OCI-LY3 (cell line): ENCODE measurements around the gene MAGIX.
"Not testable (repeated sequence)": the region's sequence is repeated elsewhere in the genome, so short reads cannot be mapped to it uniquely, and the experiment has no call there.

Source experiments
- H2AFZ ChIP-seq: fragments of 200-600, 300-600 bp; shearing (Covaris generic); 2 replicates; pipeline ENCODE4 v1.6.0; 2014; ENCODE audit warnings: antibody characterized with exemption, low read depth, low read length
- H3K27ac ChIP-seq: fragments of 200-600, 300-600 bp; sonication (generic); 2 replicates; pipeline ENCODE4 v1.5.1; 2014; ENCODE audit warnings: mild to moderate bottlenecking, low read length, moderate library complexity, mixed read lengths
- H3K27me3 ChIP-seq: fragments of 200-600, 300-600 bp; sonication (generic); 2 replicates; pipeline ENCODE4 v1.6.1; 2014; ENCODE audit warnings: low read depth, low read length, mixed read lengths
- H3K36me3 ChIP-seq: fragments of 200-600, 300-600 bp; sonication (generic); replicated peaks from 2 replicates; pipeline ENCODE3; 2014; ENCODE audit warnings: low read depth, low read length, mixed read lengths
- H3K4me1 ChIP-seq: fragments of 300-600, 200-600 bp; sonication (generic); 2 replicates; pipeline ENCODE4 v1.6.1; 2014; ENCODE audit warnings: low read length, mixed read lengths
- H3K4me2 ChIP-seq: fragments of 200-600, 300-600 bp; sonication (generic); 2 replicates; pipeline ENCODE4 v1.6.1; 2014; ENCODE audit warnings: low read length, mixed read lengths
- H3K4me3 ChIP-seq: fragments of 300-600, 200-600 bp; sonication (generic); 2 replicates; pipeline ENCODE4 v1.5.1; 2014; ENCODE audit warnings: antibody characterized with exemption, mild to moderate bottlenecking, low read length, moderate library complexity
- H3K79me2 ChIP-seq: fragments of 300-600, 200-600 bp; shearing (Covaris generic); 2 replicates; pipeline ENCODE4 v1.6.1; 2014; ENCODE audit warnings: mild to moderate bottlenecking, low read length, mixed read lengths
- H3K9ac ChIP-seq: fragments of 300-600, 200-600 bp; shearing (Covaris generic); 2 replicates; pipeline ENCODE4 v1.6.0; 2014; ENCODE audit warnings: mild to moderate bottlenecking, low read length, moderate library complexity
- H3K9me3 ChIP-seq: fragments of 200-600, 300-600 bp; shearing (Covaris generic); 2 replicates; pipeline ENCODE4 v1.6.1; 2014; ENCODE audit warnings: low read length, mixed read lengths; ENCODE audit not compliant: insufficient read depth
- H4K20me1 ChIP-seq: fragments of 200-600, 300-600 bp; sonication (generic); 2 replicates; pipeline ENCODE4 v1.6.1; 2016; ENCODE audit warnings: low read length, mixed read lengths; ENCODE audit not compliant: insufficient read depth
- EZH2phosphoT487 ChIP-seq: fragments of 200-600 bp; shearing (Covaris generic); IDR thresholded peaks from 2 replicates; pipeline ENCODE4 v1.6.1; 2018; ENCODE audit warnings: antibody characterized with exemption, mixed run types, low read depth
- TF ChIP-seq, protein P1 (sequence below): fragments of 200-600, 300-600 bp; sonication (generic); IDR thresholded peaks from 2 replicates; pipeline ENCODE4 v1.5.1; 2014; ENCODE audit warnings: antibody characterized with exemption, low read length, low read depth

MAGIX gene

GRCh38 chrX:49147282-49147681 is 15.3 kb upstream of the MAGIX start:
- no peak overlapping the region for H3K4me3 ChIP-seq
- TF ChIP-seq, protein P1, sequence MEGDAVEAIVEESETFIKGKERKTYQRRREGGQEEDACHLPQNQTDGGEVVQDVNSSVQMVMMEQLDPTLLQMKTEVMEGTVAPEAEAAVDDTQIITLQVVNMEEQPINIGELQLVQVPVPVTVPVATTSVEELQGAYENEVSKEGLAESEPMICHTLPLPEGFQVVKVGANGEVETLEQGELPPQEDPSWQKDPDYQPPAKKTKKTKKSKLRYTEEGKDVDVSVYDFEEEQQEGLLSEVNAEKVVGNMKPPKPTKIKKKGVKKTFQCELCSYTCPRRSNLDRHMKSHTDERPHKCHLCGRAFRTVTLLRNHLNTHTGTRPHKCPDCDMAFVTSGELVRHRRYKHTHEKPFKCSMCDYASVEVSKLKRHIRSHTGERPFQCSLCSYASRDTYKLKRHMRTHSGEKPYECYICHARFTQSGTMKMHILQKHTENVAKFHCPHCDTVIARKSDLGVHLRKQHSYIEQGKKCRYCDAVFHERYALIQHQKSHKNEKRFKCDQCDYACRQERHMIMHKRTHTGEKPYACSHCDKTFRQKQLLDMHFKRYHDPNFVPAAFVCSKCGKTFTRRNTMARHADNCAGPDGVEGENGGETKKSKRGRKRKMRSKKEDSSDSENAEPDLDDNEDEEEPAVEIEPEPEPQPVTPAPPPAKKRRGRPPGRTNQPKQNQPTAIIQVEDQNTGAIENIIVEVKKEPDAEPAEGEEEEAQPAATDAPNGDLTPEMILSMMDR, result no peak
- no peak for TF ChIP-seq EZH2phosphoT487
- H3K27me3 ChIP-seq, result no peaks in the 10 kb centered on the region
- no peaks in the 10 kb centered on the region for H3K36me3 ChIP-seq
- no peaks in the 10 kb centered on the region for H3K79me2 ChIP-seq
- no peak overlapping the region for H3K9ac ChIP-seq
- peaks cover 11% of the 10 kb centered on the region for H3K4me1 ChIP-seq
- H3K27ac ChIP-seq, result no peak overlapping the region
- H3K9me3 ChIP-seq, result no peaks in the 10 kb centered on the region
- no peaks in the 10 kb centered on the region for H4K20me1 ChIP-seq
- no peak overlapping the region for H3K4me2 ChIP-seq
- no peak overlapping the region for H2AFZ ChIP-seq

GRCh38 chrX:49147936-49148335 is 14.6 kb upstream of the MAGIX start:
- Histone ChIP-seq H3K27ac (no peak overlapping the region), H3K36me3 (no peaks in the 10 kb centered on the region), H3K79me2 (no peaks in the 10 kb centered on the region), H4K20me1 (no peaks in the 10 kb centered on the region), H3K4me3 (no peak overlapping the region), H3K9me3 (no peaks in the 10 kb centered on the region), H3K4me1 (peaks cover 11% of the 10 kb centered on the region), H3K9ac (no peak overlapping the region), H3K4me2 (no peak overlapping the region), H2AFZ (no peak overlapping the region), H3K27me3 (no peaks in the 10 kb centered on the region)
- TF ChIP-seq, protein P1, result no peak
- TF ChIP-seq EZH2phosphoT487, result no peak

DNA sequence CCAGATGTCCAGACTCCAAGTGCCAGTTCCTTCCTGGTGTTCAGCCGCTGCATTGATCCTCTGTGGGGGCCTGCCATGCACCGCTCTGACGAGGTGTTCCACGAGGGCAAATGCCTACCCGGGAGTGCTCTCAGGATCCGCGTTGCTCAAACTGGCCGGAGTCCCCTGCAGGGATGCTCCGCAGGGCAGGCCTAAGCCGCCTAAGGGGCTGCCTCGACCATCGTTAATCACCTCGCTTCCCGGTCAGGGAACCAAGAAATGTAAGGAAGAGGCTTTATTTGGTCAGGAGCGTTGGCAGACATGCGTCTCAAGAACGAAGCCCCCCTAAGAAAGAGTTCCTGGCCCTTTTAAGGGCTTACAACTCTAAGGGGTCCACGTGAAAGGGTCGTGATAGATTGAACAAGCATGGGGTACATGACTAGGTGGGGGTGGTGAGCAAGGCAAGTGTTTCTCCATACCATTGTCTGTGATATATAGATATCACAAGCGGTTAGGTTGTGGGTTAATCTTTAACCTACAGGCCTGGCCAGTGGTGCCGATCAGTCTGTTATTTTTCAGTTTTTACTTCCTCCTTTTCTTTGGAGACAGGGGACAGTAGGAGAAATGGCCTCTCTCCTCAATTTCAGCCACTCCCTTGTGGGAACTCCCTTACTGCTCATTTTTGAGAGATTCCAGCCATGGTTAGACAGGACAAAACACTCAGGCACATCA is 14.0 kb upstream of the MAGIX start:
- not testable (repeated sequence) for H3K27me3 ChIP-seq, H3K79me2 ChIP-seq, H3K4me3 ChIP-seq, H3K27ac ChIP-seq, H3K36me3 ChIP-seq, H4K20me1 ChIP-seq, H3K9me3 ChIP-seq, H3K9ac ChIP-seq, H2AFZ ChIP-seq
- peak overlapping the region; percentile 30; the same call in 1 of the 2 replicates for H3K4me2 ChIP-seq
- H3K4me1 ChIP-seq, result peaks cover 11% of the 10 kb centered on the region

- not testable (repeated sequence) for H3K27ac ChIP-seq, H3K9me3 ChIP-seq, H3K36me3 ChIP-seq, H3K27me3 ChIP-seq, H3K9ac ChIP-seq, H3K4me2 ChIP-seq, H3K79me2 ChIP-seq, H4K20me1 ChIP-seq, H3K4me3 ChIP-seq, H2AFZ ChIP-seq
- peaks cover 11% of the 10 kb centered on the region for H3K4me1 ChIP-seq
These were observed 13.3 kb upstream of the MAGIX start for GRCh38 chrX:49149291-49149690.

- Histone ChIP-seq H4K20me1 (no peaks in the 10 kb centered on the region), H3K27me3 (no peaks in the 10 kb centered on the region), H3K4me1 (peaks cover 12% of the 10 kb centered on the region), H3K4me3 (no peak overlapping the region), H3K79me2 (no peaks in the 10 kb centered on the region), H2AFZ (no peak overlapping the region), H3K4me2 (no peak overlapping the region), H3K36me3 (no peaks in the 10 kb centered on the region), H3K9me3 (no peaks in the 10 kb centered on the region), H3K27ac (no peak overlapping the region), H3K9ac (no peak overlapping the region)
- TF ChIP-seq EZH2phosphoT487, result no peak
- TF ChIP-seq, protein P1, result no peak
These were observed 9.1 kb upstream of the MAGIX start for GRCh38 chrX:49153467-49153866.
